Caco-2 (cell line): ENCODE results near the gene TSPAN33. TPM values are rescaled to one million over a fixed set of nuclear protein-coding genes. Genes with fewer than 3 reads are reported as not detected.

Experiments used
- BruUV-seq: library from RNA; stranded (reverse); fragments of 400-500 nt; replicated peaks from 2 replicates; lab custom pipeline; 2021; lab: Mats Ljungman, UMichigan
- CTCF ChIA-PET: fragments of 300-600 bp; sonication (Branson Sonifier 250); formaldehyde crosslinking; loops from one replicate; lab custom pipeline; 2022; ENCODE audit warnings: antibody characterized with exemption; lab: Charles Lee
- POLR2A ChIA-PET: fragments of 300-600 bp; sonication (Branson Sonifier 250); formaldehyde crosslinking; loops from one replicate; lab custom pipeline; 2022; ENCODE audit warnings: antibody characterized with exemption; lab: Charles Lee
- DNase-seq, 2 experiments: peaks; one replicate each; pipeline versions ENCODE4 v3.0.0 to v3.0.0-alpha.2; 2020 to 2022
- H3K27me3 ChIP-seq: replicated peaks from 2 replicates; pipeline ENCODE4 v1.6.0; 2011; ENCODE audit warnings: low read length; ENCODE audit not compliant: control insufficient read depth, insufficient read depth
- H3K36me3 ChIP-seq: 2 replicates; pipeline ENCODE4 v1.5.1; 2011; ENCODE audit warnings: low read length; ENCODE audit not compliant: control insufficient read depth, insufficient read depth
- H3K4me1 ChIP-seq: fragments of 250-450 bp; sonication (Bioruptor Pico); 2 replicates; pipeline ENCODE4 v1.5.1; 2020; ENCODE audit warnings: mild to moderate bottlenecking
- H3K4me3 ChIP-seq: 2 replicates; pipeline ENCODE4 v1.5.1; 2011; ENCODE audit warnings: low read depth, mild to moderate bottlenecking, control low read depth, low read length
- H3K9me3 ChIP-seq: fragments of 250-450 bp; sonication (Bioruptor Pico); 2 replicates; pipeline ENCODE4 v1.5.1; 2020; ENCODE audit warnings: mild to moderate bottlenecking, moderate library complexity
- H3K27ac Mint-ChIP-seq: one replicate; pipeline ENCODE4 v1.8.0; 2022; ENCODE audit warnings: mixed read lengths; ENCODE audit not compliant: unreplicated experiment
- H3K27me3 Mint-ChIP-seq: one replicate; pipeline ENCODE4 v1.8.0; 2022; ENCODE audit warnings: mixed read lengths; ENCODE audit not compliant: insufficient read depth, unreplicated experiment
- H3K36me3 Mint-ChIP-seq: one replicate; pipeline ENCODE4 v1.8.0; 2022; ENCODE audit warnings: mild to moderate bottlenecking, mixed read lengths; ENCODE audit not compliant: insufficient read depth, unreplicated experiment
- H3K4me1 Mint-ChIP-seq: one replicate; pipeline ENCODE4 v1.8.0; 2022; ENCODE audit warnings: low read depth, mixed read lengths; ENCODE audit not compliant: unreplicated experiment
- H3K4me3 Mint-ChIP-seq: one replicate; pipeline ENCODE4 v1.8.0; 2022; ENCODE audit warnings: mild to moderate bottlenecking, moderate library complexity, mixed read lengths; ENCODE audit not compliant: unreplicated experiment
- H3K9me3 Mint-ChIP-seq: one replicate; pipeline ENCODE4 v1.8.0; 2022; ENCODE audit warnings: mixed read lengths; ENCODE audit not compliant: unreplicated experiment
- CTCF ChIP-seq, 2 experiments: fragments of 200-600 bp in 1 of 2; IDR thresholded peaks; 1 replicate in 1 of 2; 2 replicates in 1 of 2; pipeline versions ENCODE4 v1.5.1 to v1.8.0; 2011 to 2022; ENCODE audit warnings: antibody characterized with exemption in 1 of 2, control low read depth in 1 of 2, inconsistent platforms in 1 of 2, low read depth in 1 of 2, low read length in 1 of 2, mild to moderate bottlenecking in 1 of 2, moderate library complexity in 1 of 2; ENCODE audit not compliant: insufficient read depth in 1 of 2, severe bottlenecking in 1 of 2, unreplicated experiment in 1 of 2
- intact Hi-C: fragments of 100-400 bp; cut with micrococcal nuclease; formaldehyde crosslinking; loops from one replicate; pipeline ENCODE4 v1.10.0; 2022; ENCODE audit not compliant: unreplicated experiment
- total RNA-seq: library from RNA; stranded (reverse); gene quantifications from 2 replicates; pipeline ENCODE4 v1.2.3, GENCODE V29; 2022

Gene TSPAN33
- total RNA-seq, 1 experiment from 2014 or later: 4.5 TPM

GRCh38 chr7:129187681-129188371, 43.3 kb downstream of the TSPAN33 start:
- H3K4me1 ChIP-seq: peaks cover 24% of the 10 kb centered on the region
- H3K27me3 Mint-ChIP-seq: no peaks in the 10 kb centered on the region
- CTCF ChIA-PET: interaction anchor here (0.9 to 2.6 kb wide), 2 partner anchors 24 to 37 kb away, joined by 4 to 12 read pairs; partner anchors contain the start of gene AHCYL2
- H3K36me3 Mint-ChIP-seq: peaks cover 6% of the 10 kb centered on the region
- BruUV-seq: no TSS peak
- H3K27me3 ChIP-seq: no peaks in the 10 kb centered on the region
- intact Hi-C loops: no loop called here
- peak overlapping the region; percentile 81 for H3K27ac Mint-ChIP-seq
- H3K4me1 Mint-ChIP-seq: peaks cover 21% of the 10 kb centered on the region
- H3K9me3 Mint-ChIP-seq: no peaks in the 10 kb centered on the region
- H3K9me3 ChIP-seq: no peaks in the 10 kb centered on the region
- no peak for DNase-seq
- peak overlapping the region; percentile 88 for H3K4me3 Mint-ChIP-seq
- no peaks in the 10 kb centered on the region for H3K36me3 ChIP-seq
- TF ChIP-seq CTCF (IDR thresholded peaks at IDR 0.05; ENCODE audit: insufficient read depth in 1 of 2, low read depth in 1 of 2, low read length in 1 of 2, severe bottlenecking in 1 of 2, unreplicated experiment in 1 of 2): no peak
- POLR2A ChIA-PET: interaction anchor here (0.6 to 1.1 kb wide), 2 partner anchors 13 to 24 kb away, joined by 3 to 4 read pairs; no protein-coding TSS in a partner anchor
- H3K4me3 ChIP-seq: peak overlapping the region; percentile 85

- TF ChIP-seq CTCF (IDR thresholded peaks at IDR 0.05; ENCODE audit: insufficient read depth in 1 of 2, low read depth in 1 of 2, low read length in 1 of 2, severe bottlenecking in 1 of 2, unreplicated experiment in 1 of 2): no peak
- Histone ChIP-seq H3K36me3 (no peaks in the 10 kb centered on the region), H3K9me3 (no peaks in the 10 kb centered on the region), H3K27me3 (no peaks in the 10 kb centered on the region), H3K4me1 (peaks cover 24% of the 10 kb centered on the region), H3K4me3 (peak within 1 kb of the TSS; percentile 85)
- CTCF ChIA-PET: interaction anchor here (0.9 to 2.6 kb wide), 2 partner anchors 25 to 36 kb away, joined by 4 to 12 read pairs; partner anchors contain the start of gene AHCYL2
- BruUV-seq: no TSS peak
- intact Hi-C loops: no loop called here
- POLR2A ChIA-PET: interaction anchor here (0.6 to 1.1 kb wide), 2 partner anchors 12 to 25 kb away, joined by 3 to 4 read pairs; no protein-coding TSS in a partner anchor
- Mint-ChIP-seq H3K27ac (peak within 1 kb of the TSS; percentile 81), H3K9me3 (no peaks in the 10 kb centered on the region), H3K27me3 (no peaks in the 10 kb centered on the region), H3K4me1 (peaks cover 21% of the 10 kb centered on the region), H3K4me3 (peak within 1 kb of the TSS; percentile 88), H3K36me3 (peaks cover 12% of the 10 kb centered on the region)
- peak; percentile 77 to 80 for DNase-seq
Measured at GRCh38 chr7:129188372-129188891, 43.9 kb downstream of the TSPAN33 start, which contains the start of gene SMO. Gene SMO (plus strand): TSS chr7:129188633. CDS start chr7:129189152, 519 bp downstream.

- Mint-ChIP-seq H3K4me3 (peak overlapping the region; percentile 88), H3K27ac (peak overlapping the region; percentile 81), H3K36me3 (peaks cover 12% of the 10 kb centered on the region), H3K4me1 (peaks cover 21% of the 10 kb centered on the region), H3K9me3 (no peaks in the 10 kb centered on the region), H3K27me3 (no peaks in the 10 kb centered on the region)
- ChIA-PET CTCF (interaction anchor here (0.9 to 2.6 kb wide), 2 partner anchors 25 to 36 kb away, joined by 4 to 12 read pairs; partner anchors contain the start of gene AHCYL2), POLR2A (interaction anchor here (1.1 kb wide), 1 partner anchor 11 kb away, joined by 3 read pairs; no protein-coding TSS in a partner anchor)
- no peaks in the 10 kb centered on the region for H3K27me3 ChIP-seq
- BruUV-seq: no TSS peak
- H3K4me1 ChIP-seq: peaks cover 24% of the 10 kb centered on the region
- intact Hi-C loops: no loop called here
- H3K36me3 ChIP-seq: no peaks in the 10 kb centered on the region
- H3K9me3 ChIP-seq: no peaks in the 10 kb centered on the region
- TF ChIP-seq CTCF (IDR thresholded peaks at IDR 0.05; ENCODE audit: insufficient read depth in 1 of 2, low read depth in 1 of 2, low read length in 1 of 2, severe bottlenecking in 1 of 2, unreplicated experiment in 1 of 2): no peak
- DNase-seq: peak in 1 of 2 experiments; percentile 44
- peak overlapping the region; percentile 85 for H3K4me3 ChIP-seq
Measured at GRCh38 chr7:129188892-129189660, 44.6 kb downstream of the TSPAN33 start.
